C4-2B (cell line): ENCODE data around the gene DNAJC9.

ENCODE experiments used
- CTCF ChIP-seq: fragments of 450-650 bp; conservative IDR thresholded peaks from 2 replicates; pipeline ENCODE4 v1.5.1; 2017; ENCODE audit warnings: mild to moderate bottlenecking
- ZFX ChIP-seq: fragments of 450-650 bp; IDR thresholded peaks from 2 replicates; pipeline ENCODE4 v1.6.1; 2017

DNA sequence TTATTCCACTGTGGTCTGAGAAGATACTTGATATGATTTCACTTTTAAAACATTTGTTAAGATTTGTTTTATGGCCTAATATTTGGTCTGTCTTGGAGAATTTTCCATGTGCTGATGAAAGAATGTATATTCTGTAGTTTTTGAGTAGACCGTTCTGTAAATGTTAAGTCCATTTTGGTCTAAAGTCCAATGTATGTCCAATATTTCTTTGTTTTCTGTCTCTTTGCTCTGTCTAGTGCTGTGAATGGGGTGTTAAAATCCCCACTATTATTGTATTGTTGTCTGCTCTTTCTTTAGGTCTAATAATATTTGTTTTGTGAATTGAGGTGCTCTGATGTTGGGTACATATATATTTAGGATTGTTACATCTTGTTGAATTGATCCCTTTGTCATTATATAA lies 31.3 kb downstream of the DNAJC9 start:
- no peak for TF ChIP-seq CTCF
- no peak for TF ChIP-seq ZFX
